Effector CD4-positive, alpha-beta T cell (primary cell): Measurements from ENCODE around the gene MAP7D1.
"Not testable (repeated sequence)": the region's sequence is repeated elsewhere in the genome, so short reads cannot be mapped to it uniquely, and the experiment has no call there.

Experiments
- DNase-seq: peaks from one replicate; pipeline ENCODE4 v3.0.0-alpha.2; 2020

The MAP7D1 gene

GRCh38 chr1:36207339-36207738 lies 51.4 kb downstream of the MAP7D1 start:
- DNase-seq, result no peak

- no peak for DNase-seq
These were observed 53.2 kb downstream of the MAP7D1 start for GRCh38 chr1:36208978-36209703.

- no peak for DNase-seq
These were observed 55.3 kb downstream of the MAP7D1 start for GRCh38 chr1:36211307-36211706.

- no peak for DNase-seq
These were observed 55.9 kb downstream of the MAP7D1 start for GRCh38 chr1:36211841-36212240.

GRCh38 chr1:36212782-36213181 lies 56.8 kb downstream of the MAP7D1 start:
- no peak for DNase-seq

- DNase-seq, result no peak
These were observed 61.7 kb downstream of the MAP7D1 start for GRCh38 chr1:36217670-36218069.

- not testable (repeated sequence) for DNase-seq
These were observed 65.9 kb downstream of the MAP7D1 start for GRCh38 chr1:36221901-36222300.

- DNase-seq, result no peak
These were observed 66.8 kb downstream of the MAP7D1 start for GRCh38 chr1:36222481-36223380.

- peak; percentile 32 for DNase-seq
These were observed 67.5 kb downstream of the MAP7D1 start for GRCh38 chr1:36223381-36223995.

GRCh38 chr1:36223996-36224536 lies 68.1 kb downstream of the MAP7D1 start, which contains the start of gene THRAP3:
Gene THRAP3 (plus strand): TSS chr1:36224443. CDS start chr1:36282564, 58,121 bp downstream.
- peak; percentile 99 for DNase-seq

GRCh38 chr1:36224537-36225282 lies 68.8 kb downstream of the MAP7D1 start:
- peak; percentile 73 for DNase-seq

- DNase-seq, result no peak
These were observed 69.4 kb downstream of the MAP7D1 start for GRCh38 chr1:36225283-36225899.

- not testable (repeated sequence) for DNase-seq
These were observed 74.3 kb downstream of the MAP7D1 start for GRCh38 chr1:36230279-36230678.
